ENCODE data around the gene MISP.

DNA sequence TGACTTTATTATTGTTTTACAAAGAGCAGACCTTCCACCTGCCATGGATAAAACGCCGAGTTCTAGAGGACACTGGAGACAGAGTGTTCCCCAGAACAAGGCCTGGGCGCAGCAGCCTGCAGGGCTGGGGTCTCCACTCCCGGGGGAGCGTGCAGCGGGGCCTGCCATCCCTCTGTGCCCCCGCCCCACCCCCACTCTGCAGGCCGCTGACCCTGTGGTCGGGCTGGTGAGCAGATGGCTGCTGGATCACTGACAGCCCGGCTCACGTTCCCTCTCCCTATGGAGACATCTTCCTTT lies 37.7 kb downstream of the MISP start:
- TF ChIP-seq ZNF501 (CRISPR knock-in tag; IDR thresholded peaks at IDR 0.05) (no peak; the same call in 1 of the 2 replicates), MAFK (conservative IDR thresholded peaks at IDR 0.05 in 1 of 2, IDR thresholded peaks at IDR 0.05 in 1 of 2; ENCODE audit: low read length in 2 of 2) (no peak)

Data from HepG2 (cell line).